HUES48 (cell line): Measurements from ENCODE around the gene C9orf57.
"Not testable (repeated sequence)": the region's sequence is repeated elsewhere in the genome, so short reads cannot be mapped to it uniquely, and the experiment has no call there.

Experiments used
- H3K27ac ChIP-seq: one replicate; pipeline ENCODE4 v1.7.0; 2013; ENCODE audit warnings: low read depth, low read length, inconsistent platforms
- H3K27me3 ChIP-seq: 2 replicates; pipeline ENCODE4 v1.6.1; 2013; ENCODE audit warnings: mild to moderate bottlenecking, low read length; ENCODE audit not compliant: control insufficient read depth, insufficient read depth
- H3K36me3 ChIP-seq: 2 replicates; pipeline ENCODE4 v1.6.1; 2013; ENCODE audit warnings: low read length; ENCODE audit not compliant: control insufficient read depth, insufficient read depth
- H3K4me1 ChIP-seq: 2 replicates; pipeline ENCODE4 v1.6.1; 2013; ENCODE audit warnings: mild to moderate bottlenecking, low read length; ENCODE audit not compliant: control insufficient read depth, insufficient read depth
- H3K4me3 ChIP-seq: 2 replicates; pipeline ENCODE4 v1.5.1; 2013; ENCODE audit warnings: mild to moderate bottlenecking, low read depth, low read length
- H3K9ac ChIP-seq: 2 replicates; pipeline ENCODE4 v1.6.1; 2013; ENCODE audit warnings: mild to moderate bottlenecking, low read depth, low read length, moderate library complexity
- H3K9me3 ChIP-seq: 2 replicates; pipeline ENCODE4 v1.6.1; 2013; ENCODE audit warnings: low read length; ENCODE audit not compliant: control insufficient read depth, insufficient read depth

C9orf57 gene

DNA sequence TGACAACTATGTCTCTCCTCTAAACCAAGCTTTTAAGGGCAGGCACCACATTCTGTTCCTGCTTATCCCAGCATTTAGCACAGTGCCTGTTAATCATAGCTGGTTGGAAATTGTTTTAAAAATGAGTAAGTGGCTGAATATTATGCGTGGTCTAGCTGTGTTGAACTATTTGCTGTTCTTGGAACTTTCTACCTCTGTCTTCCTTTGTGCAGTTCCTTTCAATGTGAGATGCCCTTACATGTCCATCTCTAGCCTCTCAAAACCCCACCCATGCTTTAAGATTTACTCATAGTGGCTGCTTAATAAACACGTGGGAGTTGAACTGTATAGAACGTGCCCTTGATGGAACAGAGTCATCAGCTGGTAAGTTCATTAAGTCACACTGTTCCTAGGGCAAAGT lies 34.5 kb downstream of the C9orf57 start:
- Histone ChIP-seq H3K9ac (no peak overlapping the region), H3K9me3 (no peaks in the 10 kb centered on the region), H3K4me3 (no peak overlapping the region), H3K27me3 (no peaks in the 10 kb centered on the region), H3K36me3 (no peaks in the 10 kb centered on the region), H3K27ac (no peak overlapping the region), H3K4me1 (peaks cover 3% of the 10 kb centered on the region; the same call in 1 of the 2 replicates)

DNA sequence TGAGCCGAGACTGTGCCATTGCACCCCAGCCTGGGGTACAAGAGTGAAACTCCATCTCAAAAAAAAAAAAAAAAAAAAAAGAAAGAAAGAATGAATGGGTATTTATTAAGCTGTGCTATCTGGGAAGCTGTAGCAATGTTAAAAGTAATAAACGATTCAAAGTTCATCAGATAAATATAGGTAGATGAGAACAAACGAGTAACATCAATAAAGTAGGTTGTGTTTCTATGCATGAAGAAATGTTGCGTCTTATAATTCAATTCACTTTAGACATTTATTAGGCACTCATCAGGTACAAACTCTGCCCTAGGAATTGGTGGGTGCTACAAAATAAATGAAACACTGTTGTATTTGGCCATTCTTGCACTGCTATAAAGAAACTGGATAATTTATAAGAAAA lies 36.8 kb downstream of the C9orf57 start:
- Histone ChIP-seq H3K36me3 (no peaks in the 10 kb centered on the region), H3K27me3 (no peaks in the 10 kb centered on the region), H3K4me1 (peaks cover 3% of the 10 kb centered on the region; the same call in 1 of the 2 replicates), H3K27ac (no peak overlapping the region), H3K9me3 (no peaks in the 10 kb centered on the region), H3K9ac (no peak overlapping the region), H3K4me3 (no peak overlapping the region)

DNA sequence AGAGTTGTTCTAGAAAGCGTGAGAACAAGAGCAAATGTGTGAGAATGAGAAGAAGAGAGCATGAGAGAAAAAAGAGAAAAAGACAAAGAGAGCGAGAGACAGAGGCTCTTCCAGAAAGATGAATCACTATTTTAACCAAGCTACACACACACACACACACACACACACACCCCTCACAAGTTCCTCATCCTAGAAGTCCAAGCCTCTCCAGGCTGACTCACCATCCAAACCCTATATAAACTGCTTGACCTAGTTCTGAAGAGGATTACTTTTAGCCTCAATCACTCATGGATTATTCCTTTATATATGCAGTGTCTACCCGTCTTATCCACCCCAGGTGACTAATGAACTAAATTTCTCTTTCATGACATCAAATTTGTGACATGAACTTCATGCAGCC lies 37.6 kb downstream of the C9orf57 start:
- Histone ChIP-seq H3K27ac (no peak overlapping the region), H3K4me3 (no peak overlapping the region), H3K4me1 (peaks cover 3% of the 10 kb centered on the region; the same call in 1 of the 2 replicates), H3K9me3 (no peaks in the 10 kb centered on the region), H3K36me3 (no peaks in the 10 kb centered on the region), H3K9ac (no peak overlapping the region), H3K27me3 (no peaks in the 10 kb centered on the region)

DNA sequence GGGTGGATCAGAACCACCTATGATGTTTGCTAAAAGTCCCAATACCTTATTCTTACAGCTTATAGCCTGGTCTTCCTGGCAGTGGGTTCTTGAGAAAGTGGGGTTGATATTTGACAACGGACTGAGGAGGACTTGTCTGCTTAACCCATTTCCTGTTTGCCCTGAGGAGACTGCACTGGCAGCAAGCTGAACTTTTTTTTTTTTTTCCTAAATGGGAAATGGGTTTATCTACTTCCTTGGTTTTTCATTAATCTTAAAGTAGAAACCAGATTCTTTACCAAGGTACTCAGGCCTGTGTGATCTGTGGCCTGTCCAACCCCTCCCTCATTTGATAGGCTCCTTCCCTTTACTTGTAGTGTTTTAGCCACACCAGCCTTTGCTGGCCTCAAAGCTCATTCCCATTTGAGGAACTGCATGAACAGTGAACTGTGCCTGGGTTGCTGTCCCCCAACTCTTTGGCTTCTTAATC lies 47.1 kb downstream of the C9orf57 start:
- Histone ChIP-seq H3K27me3 (no peaks in the 10 kb centered on the region), H3K36me3 (no peaks in the 10 kb centered on the region), H3K27ac (no peak overlapping the region), H3K4me1 (no peaks in the 10 kb centered on the region), H3K9me3 (no peaks in the 10 kb centered on the region), H3K9ac (no peak overlapping the region), H3K4me3 (no peak overlapping the region)

DNA sequence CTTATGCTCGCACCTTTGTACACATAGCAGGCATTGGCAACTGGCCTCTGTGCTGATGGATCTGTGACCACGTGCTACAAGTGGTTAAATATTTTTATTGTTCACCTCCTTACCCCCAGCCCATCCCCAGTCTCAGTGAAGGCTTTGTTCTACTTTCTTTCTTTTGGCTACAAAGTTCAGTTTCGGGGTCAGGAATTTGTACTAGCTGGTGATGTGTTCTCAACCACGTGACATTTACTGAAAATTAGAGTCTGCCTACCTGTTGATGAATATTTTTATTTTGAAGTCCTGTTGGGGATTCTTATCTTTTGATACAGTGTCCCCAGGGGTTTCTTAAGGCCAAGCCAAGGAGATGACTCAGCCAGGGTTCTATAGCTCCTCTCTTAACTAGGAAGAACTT lies 47.8 kb downstream of the C9orf57 start:
- no peak overlapping the region for H3K9ac ChIP-seq
- H3K4me1 ChIP-seq = no peaks in the 10 kb centered on the region
- H3K9me3 ChIP-seq = no peaks in the 10 kb centered on the region
- H3K27me3 ChIP-seq = no peaks in the 10 kb centered on the region
- no peak overlapping the region for H3K27ac ChIP-seq
- H3K4me3 ChIP-seq = no peak overlapping the region
- H3K36me3 ChIP-seq = no peaks in the 10 kb centered on the region

DNA sequence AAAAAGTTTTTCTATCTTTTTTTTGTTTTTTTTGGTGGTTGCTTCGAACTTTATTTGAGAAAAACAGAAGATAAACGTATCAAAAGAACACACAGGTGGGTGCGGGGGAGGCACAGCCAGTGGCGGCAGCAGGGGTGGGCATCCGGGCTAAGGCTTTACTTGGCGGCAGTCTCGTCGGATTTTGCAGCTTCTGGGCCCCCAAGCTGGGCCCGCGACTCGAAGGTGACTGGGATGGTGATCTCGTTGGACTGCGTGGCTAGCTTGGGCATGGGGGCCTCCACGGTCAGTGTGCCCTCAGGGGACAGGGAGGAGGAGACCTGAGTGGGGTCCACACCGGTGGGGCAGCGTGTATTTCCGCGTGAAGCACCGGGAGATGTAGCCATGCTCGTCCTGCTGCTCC lies 52.7 kb downstream of the C9orf57 start:
- not testable (repeated sequence) for H3K9ac ChIP-seq, H3K36me3 ChIP-seq, H3K4me1 ChIP-seq, H3K9me3 ChIP-seq, H3K4me3 ChIP-seq, H3K27ac ChIP-seq, H3K27me3 ChIP-seq

DNA sequence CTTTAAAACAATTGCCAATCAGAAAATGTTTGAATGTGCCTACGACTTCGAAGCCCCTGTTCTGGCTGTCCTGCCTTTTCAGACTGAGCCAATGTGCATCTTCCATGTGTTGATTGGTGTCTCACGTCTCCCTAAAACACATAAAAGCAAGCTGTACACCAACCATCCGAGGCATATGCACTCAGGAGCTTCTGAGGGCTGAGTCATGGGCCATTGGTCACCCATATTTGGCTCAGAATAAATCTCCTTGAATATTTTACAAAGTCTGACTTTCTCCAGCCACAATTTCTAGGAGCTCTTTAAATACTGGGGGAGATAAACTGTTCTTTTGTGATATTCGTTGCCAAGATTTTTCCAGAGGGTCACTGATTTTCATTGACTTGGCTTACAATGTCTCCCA lies 53.9 kb downstream of the C9orf57 start:
- H3K9ac ChIP-seq = no peak overlapping the region
- peaks cover 6% of the 10 kb centered on the region for H3K4me1 ChIP-seq
- no peaks in the 10 kb centered on the region for H3K27me3 ChIP-seq
- H3K36me3 ChIP-seq = no peaks in the 10 kb centered on the region
- no peak overlapping the region for H3K4me3 ChIP-seq
- H3K27ac ChIP-seq = no peak overlapping the region
- no peaks in the 10 kb centered on the region for H3K9me3 ChIP-seq

DNA sequence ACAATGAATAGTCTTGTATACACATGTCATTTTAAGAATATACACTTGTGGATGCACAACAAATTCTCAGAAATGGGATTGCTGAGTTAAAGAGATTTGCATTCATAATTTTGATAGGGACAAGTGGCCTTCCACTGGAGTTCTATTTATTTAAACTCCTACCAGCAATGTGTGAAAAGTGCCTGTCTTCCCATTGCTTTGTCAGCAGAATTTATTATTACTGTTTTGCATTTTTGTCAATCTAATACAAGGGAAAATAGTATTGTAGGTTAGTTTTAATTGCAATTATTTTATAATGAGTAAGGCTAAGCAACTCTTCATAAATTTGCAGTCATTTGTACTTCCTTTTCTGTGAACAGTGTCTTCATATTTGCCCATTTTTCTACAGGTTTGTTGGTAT lies 55.0 kb downstream of the C9orf57 start:
- Histone ChIP-seq H3K9ac (no peak overlapping the region), H3K27me3 (no peaks in the 10 kb centered on the region), H3K27ac (no peak overlapping the region), H3K4me3 (no peak overlapping the region), H3K4me1 (peaks cover 6% of the 10 kb centered on the region), H3K36me3 (no peaks in the 10 kb centered on the region), H3K9me3 (no peaks in the 10 kb centered on the region; the same call in 1 of the 2 replicates)
